B cell (primary cell): ENCODE data around the gene AMH. TPM values are rescaled to one million over a fixed set of nuclear protein-coding genes. Genes with fewer than 3 reads are reported as not detected.

ENCODE experiments used
- ATAC-seq: fragments of 200-7000 bp; cut with Tn5 transposase; one replicate; pipeline ENCODE4 v1.10.0; 2021; ENCODE audit warnings: low read depth, mild to moderate bottlenecking, moderate number of reproducible peaks, moderate library complexity
- CTCF ChIA-PET: fragments of 350-600 bp; sonication (Branson Sonifier 250); formaldehyde crosslinking; loops from one replicate; lab custom pipeline; 2021; ENCODE audit warnings: antibody characterized with exemption, inconsistent platforms; lab: Charles Lee
- POLR2A ChIA-PET: fragments of 350-600 bp; sonication (Branson Sonifier 250); formaldehyde crosslinking; loops from one replicate; lab custom pipeline; 2021; ENCODE audit warnings: antibody characterized with exemption; lab: Charles Lee
- DNase-seq: peaks from one replicate; pipeline ENCODE4 v3.0.0; 2013
- H2AFZ ChIP-seq: 2 replicates; pipeline ENCODE4 v1.6.1; 2012; ENCODE audit warnings: mild to moderate bottlenecking, low read depth, low read length; ENCODE audit not compliant: insufficient read depth, poor library complexity, severe bottlenecking
- H3K27ac ChIP-seq, 2 donors: 1 replicate in 1 of 2; 2 replicates in 1 of 2; pipeline ENCODE4 v1.5.1; 2012 to 2013; ENCODE audit warnings: low read length in 2 of 2, mild to moderate bottlenecking in 2 of 2, moderate library complexity in 1 of 2
- H3K27me3 ChIP-seq, 4 experiments: fragments of 200-600 bp in 1 of 4; sonication (generic) in 1 of 4; replicated peaks in 1 of 4; 1 replicate in 2 of 4; 2 replicates in 2 of 4; pipeline versions ENCODE4 v1.6.1 to v1.7.0; 2013 to 2016; ENCODE audit warnings: low read length in 3 of 4, mild to moderate bottlenecking in 2 of 4, mixed read lengths in 1 of 4, moderate library complexity in 1 of 4; ENCODE audit not compliant: insufficient read depth in 4 of 4, control insufficient read depth in 3 of 4; ENCODE audit errors: control extremely low read depth in 1 of 4
- H3K36me3 ChIP-seq, 2 experiments: replicated peaks in 1 of 2; 1 replicate in 1 of 2; 2 replicates in 1 of 2; pipeline versions ENCODE4 v1.6.1 to v1.7.1; 2013; ENCODE audit warnings: low read length in 1 of 2; ENCODE audit not compliant: insufficient read depth in 2 of 2, control insufficient read depth in 1 of 2; ENCODE audit errors: control extremely low read depth in 1 of 2, extremely low read depth in 1 of 2
- H3K4me1 ChIP-seq, 2 donors: fragments of 200-600 bp in 1 of 2; sonication (generic) in 1 of 2; 1 replicate in 1 of 2; 2 replicates in 1 of 2; pipeline versions ENCODE4 v1.5.1 to v1.6.1; 2013 to 2017; ENCODE audit warnings: low read length in 2 of 2; ENCODE audit not compliant: control insufficient read depth in 2 of 2, insufficient read depth in 2 of 2
- H3K4me2 ChIP-seq: replicated peaks from 2 replicates; pipeline ENCODE3; 2012; ENCODE audit warnings: mild to moderate bottlenecking, low read depth, low read length; ENCODE audit not compliant: poor library complexity, severe bottlenecking
- H3K4me3 ChIP-seq, 5 experiments: fragments of 200-600 bp in 1 of 5; sonication (generic) in 1 of 5; 1 replicate in 3 of 5; 2 replicates in 2 of 5; pipeline versions ENCODE4 v1.5.1 to v1.7.0; 2011 to 2016; ENCODE audit warnings: low read length in 4 of 5, mild to moderate bottlenecking in 4 of 5, low read depth in 2 of 5, control low read depth in 1 of 5, moderate library complexity in 1 of 5; ENCODE audit not compliant: insufficient read depth in 1 of 5; ENCODE audit errors: control extremely low read depth in 1 of 5, extremely low read depth in 1 of 5
- H3K79me2 ChIP-seq: fragments of 200-600 bp; sonication (generic); one replicate; pipeline ENCODE4 v1.6.0; 2016; ENCODE audit warnings: low read length; ENCODE audit not compliant: control insufficient read depth, insufficient read depth
- H3K9ac ChIP-seq: fragments of 200-600 bp; sonication (generic); 2 replicates; pipeline ENCODE4 v1.6.1; 2017; ENCODE audit warnings: mild to moderate bottlenecking, low read length, moderate library complexity
- H3K9me3 ChIP-seq, 3 donors: one replicate each; pipeline versions ENCODE4 v1.6.1 to v1.7.1; 2013; ENCODE audit warnings: low read length in 2 of 3; ENCODE audit not compliant: control insufficient read depth in 2 of 3, insufficient read depth in 1 of 3; ENCODE audit errors: control extremely low read depth in 1 of 3
- H4K20me1 ChIP-seq: 2 replicates; pipeline ENCODE4 v1.6.0; 2012; ENCODE audit warnings: mild to moderate bottlenecking, low read length; ENCODE audit not compliant: insufficient read depth, control insufficient read depth, poor library complexity, severe bottlenecking
- H3K27ac Mint-ChIP-seq: one replicate; pipeline ENCODE4 v1.8.0; 2021; ENCODE audit warnings: mixed read lengths
- H3K27me3 Mint-ChIP-seq: one replicate; pipeline ENCODE4 v1.8.0; 2021; ENCODE audit warnings: mixed read lengths
- H3K4me1 Mint-ChIP-seq: one replicate; pipeline ENCODE4 v1.8.0; 2021; ENCODE audit warnings: mixed read lengths
- H3K4me3 Mint-ChIP-seq: one replicate; pipeline ENCODE4 v1.8.0; 2021; ENCODE audit warnings: mixed read lengths
- H3K9me3 Mint-ChIP-seq: one replicate; pipeline ENCODE4 v1.8.0; 2022; ENCODE audit warnings: mixed read lengths; ENCODE audit not compliant: insufficient read depth
- EZH2 ChIP-seq: IDR thresholded peaks from 2 replicates; pipeline ENCODE4 v1.6.1; 2012; ENCODE audit warnings: borderline replicate concordance, low read depth, mild to moderate bottlenecking, moderate library complexity, low read length; ENCODE audit not compliant: insufficient read depth, poor library complexity, severe bottlenecking
- WGBS: methylation state at CpG from one replicate; pipeline ENCODE4 v1.1.5; 2013; ENCODE audit warnings: missing lambda C conversion rate; ENCODE audit not compliant: insufficient coverage; 5-methylcytosine and 5-hydroxymethylcytosine counted together
- intact Hi-C: fragments of 100-400 bp; cut with micrococcal nuclease; formaldehyde crosslinking; loops from one replicate; pipeline ENCODE4 v1.10.0; 2022
- polyA plus RNA-seq: library from polyadenylated mRNA; depleted of rRNA; stranded (reverse); fragments of >200 nt; gene quantifications from 2 replicates; pipeline ENCODE4 v1.2.3, GENCODE V29; 2012
- total RNA-seq, 2 donors: library from RNA; stranded (reverse); fragments of 120-200 nt in 1 of 2; gene quantifications; 1 replicate in 1 of 2; 2 replicates in 1 of 2; pipeline versions ENCODE4 v1.2.3 to v1.2.4, GENCODE V29; 2013 to 2022
- TF ChIP-seq, protein P1 (sequence below): fragments of 200-600 bp; IDR thresholded peaks from one replicate; pipeline ENCODE4 v1.8.0; 2022; ENCODE audit warnings: antibody characterized with exemption, mild to moderate bottlenecking

AMH gene
- total and polyA plus RNA-seq, 2 donors (not counting 1 experiment from before 2014, with no cell fraction given) = 1.5 to 4.5 TPM

DNA sequence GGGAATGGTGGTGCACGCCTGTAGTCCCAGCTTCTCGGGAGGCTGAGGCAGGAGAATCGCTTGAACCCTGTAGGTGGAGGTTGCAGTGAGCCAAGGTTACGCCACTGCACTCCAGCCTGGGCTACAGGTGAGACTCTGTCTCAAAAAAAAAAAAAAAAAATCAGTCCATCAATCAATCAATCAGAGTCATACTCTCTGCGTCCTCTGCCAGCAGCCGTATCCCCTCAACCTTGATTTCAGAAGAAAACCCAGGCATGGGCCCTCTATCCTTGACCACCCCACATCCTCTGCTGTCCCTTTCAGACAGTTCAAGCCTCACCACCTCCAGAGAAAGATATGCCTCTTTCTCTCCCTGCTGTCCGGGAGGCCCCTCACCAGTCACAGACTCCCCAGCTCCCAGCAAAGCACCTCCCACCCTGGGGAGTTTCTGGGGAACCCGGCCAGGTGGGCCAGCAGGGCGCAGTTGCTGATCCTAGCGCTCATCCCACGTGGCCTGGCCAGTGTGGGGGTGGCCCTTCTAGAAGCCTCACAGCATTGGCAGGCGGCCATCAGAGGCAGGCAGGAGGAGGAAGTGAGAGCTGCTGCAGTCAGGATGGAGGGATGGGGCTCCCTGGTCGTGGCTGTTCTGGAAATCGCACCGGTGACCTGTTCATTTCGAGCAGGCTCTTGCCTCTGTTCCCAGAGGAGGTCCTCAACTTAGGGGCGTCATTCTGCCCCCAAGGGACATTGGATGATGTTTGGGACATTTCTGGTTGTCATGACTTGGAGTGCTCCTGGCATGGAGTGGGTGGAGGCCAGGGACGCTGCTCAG, 17.3 kb downstream of the AMH start:
- intact Hi-C loops = loop anchor here (5.0 to 10.0 kb wide), 2 partner anchors 358 to 404 kb away; partner anchors contain the start of gene KLF16
- Mint-ChIP-seq H3K4me1 (peaks cover 39% of the 10 kb centered on the region), H3K4me3 (peak overlapping the region; percentile 74), H3K27me3 (no peaks in the 10 kb centered on the region), H3K9me3 (no peaks in the 10 kb centered on the region), H3K27ac (peak overlapping the region; percentile 93)
- peak overlapping the region; percentile 68 for H2AFZ ChIP-seq
- ChIA-PET CTCF (interaction anchor here (1.0 kb wide), 3 partner anchors 8 to 110 kb away, joined by 3 read pairs; no protein-coding TSS in a partner anchor), POLR2A (interaction anchor here (0.6 to 10.8 kb wide), 10 partner anchors 11 to 449 kb away, joined by 3 to 134 read pairs (median 5); partner anchors contain the start of gene JSRP1)
- 28% methylated on average over 15 of the region's 18 CpGs for WGBS
- H3K4me2 ChIP-seq = peak overlapping the region; percentile 65
- peak overlapping the region; percentile 30 for H3K9ac ChIP-seq
- TF ChIP-seq EZH2 = no peak
- TF ChIP-seq, protein P1, sequence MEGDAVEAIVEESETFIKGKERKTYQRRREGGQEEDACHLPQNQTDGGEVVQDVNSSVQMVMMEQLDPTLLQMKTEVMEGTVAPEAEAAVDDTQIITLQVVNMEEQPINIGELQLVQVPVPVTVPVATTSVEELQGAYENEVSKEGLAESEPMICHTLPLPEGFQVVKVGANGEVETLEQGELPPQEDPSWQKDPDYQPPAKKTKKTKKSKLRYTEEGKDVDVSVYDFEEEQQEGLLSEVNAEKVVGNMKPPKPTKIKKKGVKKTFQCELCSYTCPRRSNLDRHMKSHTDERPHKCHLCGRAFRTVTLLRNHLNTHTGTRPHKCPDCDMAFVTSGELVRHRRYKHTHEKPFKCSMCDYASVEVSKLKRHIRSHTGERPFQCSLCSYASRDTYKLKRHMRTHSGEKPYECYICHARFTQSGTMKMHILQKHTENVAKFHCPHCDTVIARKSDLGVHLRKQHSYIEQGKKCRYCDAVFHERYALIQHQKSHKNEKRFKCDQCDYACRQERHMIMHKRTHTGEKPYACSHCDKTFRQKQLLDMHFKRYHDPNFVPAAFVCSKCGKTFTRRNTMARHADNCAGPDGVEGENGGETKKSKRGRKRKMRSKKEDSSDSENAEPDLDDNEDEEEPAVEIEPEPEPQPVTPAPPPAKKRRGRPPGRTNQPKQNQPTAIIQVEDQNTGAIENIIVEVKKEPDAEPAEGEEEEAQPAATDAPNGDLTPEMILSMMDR = no peak
- ATAC-seq (peak; percentile 10), DNase-seq (peak; percentile 81)
- H3K27ac ChIP-seq = peak overlapping the region; percentile 47 to 63
- peak overlapping the region in 1 of 5 experiments; percentile 13 for H3K4me3 ChIP-seq
- H3K4me1 ChIP-seq = peaks cover 31 to 55% of the 10 kb centered on the region in 2 donors
- H3K27me3 ChIP-seq = no peaks in the 10 kb centered on the region
- H4K20me1 ChIP-seq = peaks cover 20% of the 10 kb centered on the region
- H3K9me3 ChIP-seq = peaks cover 0 to 10% (median 0%) of the 10 kb centered on the region in 3 donors
- peaks cover 0 to 2% of the 10 kb centered on the region in 2 experiments for H3K36me3 ChIP-seq
- H3K79me2 ChIP-seq = peaks cover 59% of the 10 kb centered on the region
